MM.1S (cell line): ENCODE measurements around the gene ZNF106.

Experiments
- CTCF ChIP-seq: fragments of 300-600 bp; sonication (generic); IDR thresholded peaks from 2 replicates; pipeline ENCODE4 v1.5.1; 2016; ENCODE audit warnings: antibody characterized with exemption, low read length, mixed read lengths
- EZH2 ChIP-seq: fragments of 300-600 bp; sonication (generic); optimal IDR thresholded peaks from 2 replicates; pipeline ENCODE3; 2017; ENCODE audit warnings: low read depth, mild to moderate bottlenecking, antibody characterized with exemption, low read length, mixed read lengths
- EZH2phosphoT487 ChIP-seq: fragments of 300-600 bp; sonication (generic); IDR thresholded peaks from 2 replicates; pipeline ENCODE4 v1.6.1; 2018; ENCODE audit warnings: antibody characterized with exemption, low read length

- no peak for TF ChIP-seq CTCF
- no peak for TF ChIP-seq EZH2
- TF ChIP-seq EZH2phosphoT487: no peak
Measured at GRCh38 chr15:42394106-42394505, 96.8 kb downstream of the ZNF106 start.
